GM13977 (cell line): Measurements from ENCODE around the gene BORCS6.

Experiments
- DNase-seq: peaks from one replicate; pipeline ENCODE4 v3.0.0; 2012; ENCODE audit warnings: low spot score
- in situ Hi-C: fragments of 300-500 bp; cut with MboI; formaldehyde crosslinking; loops from one replicate; pipeline ENCODE4 v1.12.0; 2022; ENCODE audit warnings: low sequenced_read_pairs, low pct_unique_long_range_greater_than_20kb, mixed read lengths, inconsistent platforms; ENCODE audit not compliant: unreplicated experiment
- TF ChIP-seq, protein P1 (sequence below): IDR thresholded peaks from 2 replicates; pipeline ENCODE4 v1.5.1; 2012; ENCODE audit warnings: mild to moderate bottlenecking, control low read depth; ENCODE audit not compliant: insufficient read depth; ENCODE audit errors: extremely low read depth, missing control alignments

The BORCS6 gene

DNA sequence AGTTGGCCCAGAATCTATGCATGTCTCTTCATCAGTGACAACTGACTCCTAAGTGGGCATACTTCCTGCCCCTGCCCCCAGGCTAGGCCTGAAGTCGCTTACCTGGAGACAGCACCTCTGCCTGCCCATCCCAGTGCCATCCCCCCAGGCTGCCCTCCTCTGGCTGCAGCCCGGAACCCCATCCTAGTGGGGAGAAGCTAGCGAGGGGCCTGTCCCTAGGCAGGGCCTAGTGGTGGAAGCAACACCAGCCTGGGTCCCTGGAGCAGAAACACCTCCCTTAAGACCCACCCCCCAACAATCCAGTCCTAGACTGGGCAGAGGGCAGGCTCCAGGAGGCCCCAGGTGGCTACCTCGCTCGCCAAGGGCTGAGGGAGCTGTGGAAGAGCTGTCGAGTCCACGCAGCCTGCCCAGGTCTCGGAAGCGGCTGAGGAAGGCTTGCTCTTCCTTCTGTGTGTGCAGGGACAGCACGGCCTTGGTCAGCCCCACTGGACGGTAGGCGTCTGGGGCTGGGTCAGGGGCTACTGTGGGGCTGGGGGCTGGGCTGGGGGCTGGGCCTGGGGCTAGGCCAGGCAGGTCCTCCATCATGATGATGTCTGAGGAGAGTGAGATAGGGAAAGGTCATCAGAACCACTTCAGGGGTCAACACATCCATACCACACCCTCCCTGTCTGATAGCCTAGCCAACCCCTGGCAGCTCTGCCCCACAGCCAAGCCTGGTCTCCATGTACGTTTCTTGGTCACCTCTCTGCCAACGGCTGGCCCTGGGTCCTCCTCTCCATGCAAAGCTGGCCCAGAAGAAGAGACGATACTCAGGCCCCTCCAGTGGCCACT, 45.4 kb downstream of the BORCS6 start:
- in situ Hi-C loops, result no loop called here
- DNase-seq, result no peak
- TF ChIP-seq, protein P1, sequence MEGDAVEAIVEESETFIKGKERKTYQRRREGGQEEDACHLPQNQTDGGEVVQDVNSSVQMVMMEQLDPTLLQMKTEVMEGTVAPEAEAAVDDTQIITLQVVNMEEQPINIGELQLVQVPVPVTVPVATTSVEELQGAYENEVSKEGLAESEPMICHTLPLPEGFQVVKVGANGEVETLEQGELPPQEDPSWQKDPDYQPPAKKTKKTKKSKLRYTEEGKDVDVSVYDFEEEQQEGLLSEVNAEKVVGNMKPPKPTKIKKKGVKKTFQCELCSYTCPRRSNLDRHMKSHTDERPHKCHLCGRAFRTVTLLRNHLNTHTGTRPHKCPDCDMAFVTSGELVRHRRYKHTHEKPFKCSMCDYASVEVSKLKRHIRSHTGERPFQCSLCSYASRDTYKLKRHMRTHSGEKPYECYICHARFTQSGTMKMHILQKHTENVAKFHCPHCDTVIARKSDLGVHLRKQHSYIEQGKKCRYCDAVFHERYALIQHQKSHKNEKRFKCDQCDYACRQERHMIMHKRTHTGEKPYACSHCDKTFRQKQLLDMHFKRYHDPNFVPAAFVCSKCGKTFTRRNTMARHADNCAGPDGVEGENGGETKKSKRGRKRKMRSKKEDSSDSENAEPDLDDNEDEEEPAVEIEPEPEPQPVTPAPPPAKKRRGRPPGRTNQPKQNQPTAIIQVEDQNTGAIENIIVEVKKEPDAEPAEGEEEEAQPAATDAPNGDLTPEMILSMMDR, result no peak

DNA sequence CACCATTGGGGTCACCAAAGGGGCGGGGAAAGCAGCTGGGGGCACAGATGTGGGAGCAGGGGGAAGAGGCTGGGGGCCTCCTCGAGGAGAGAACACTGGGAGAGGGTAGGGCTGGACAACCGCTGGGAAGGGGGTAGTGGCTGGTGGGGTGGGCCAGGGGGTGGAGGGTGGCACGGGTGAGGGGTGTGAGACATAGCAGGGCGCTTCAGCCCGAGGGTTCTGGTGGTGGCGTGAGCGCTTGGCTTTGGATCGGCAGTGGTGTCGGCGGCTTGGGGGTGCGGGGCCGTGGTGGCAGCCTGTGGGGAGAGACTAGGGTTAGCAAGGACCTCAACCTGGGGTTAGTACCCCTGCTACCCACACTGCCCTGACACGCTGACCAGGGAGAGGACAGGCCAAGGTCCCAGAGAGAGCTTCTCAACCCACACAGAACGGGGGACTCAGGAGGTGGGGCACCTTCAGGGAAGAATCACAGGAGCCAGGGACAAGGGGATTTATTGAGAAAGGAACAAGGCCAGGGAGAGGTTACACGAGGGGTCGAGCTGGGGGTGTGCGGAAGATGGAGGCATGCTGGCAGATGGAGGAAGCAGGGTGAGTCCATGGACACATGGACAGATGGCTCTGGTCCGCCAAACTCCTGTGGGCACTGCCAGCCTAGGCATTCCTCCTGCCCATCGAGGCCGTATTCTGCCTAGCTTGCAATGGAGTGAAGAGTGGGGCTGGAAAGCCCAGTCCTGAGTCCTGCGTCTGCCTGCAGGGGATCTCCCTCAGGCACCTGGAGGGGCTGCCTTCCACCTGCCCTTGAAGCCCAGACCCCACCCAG, 46.2 kb downstream of the BORCS6 start:
- no peak for DNase-seq
- in situ Hi-C loops, result no loop called here
- TF ChIP-seq, protein P1, result no peak

DNA sequence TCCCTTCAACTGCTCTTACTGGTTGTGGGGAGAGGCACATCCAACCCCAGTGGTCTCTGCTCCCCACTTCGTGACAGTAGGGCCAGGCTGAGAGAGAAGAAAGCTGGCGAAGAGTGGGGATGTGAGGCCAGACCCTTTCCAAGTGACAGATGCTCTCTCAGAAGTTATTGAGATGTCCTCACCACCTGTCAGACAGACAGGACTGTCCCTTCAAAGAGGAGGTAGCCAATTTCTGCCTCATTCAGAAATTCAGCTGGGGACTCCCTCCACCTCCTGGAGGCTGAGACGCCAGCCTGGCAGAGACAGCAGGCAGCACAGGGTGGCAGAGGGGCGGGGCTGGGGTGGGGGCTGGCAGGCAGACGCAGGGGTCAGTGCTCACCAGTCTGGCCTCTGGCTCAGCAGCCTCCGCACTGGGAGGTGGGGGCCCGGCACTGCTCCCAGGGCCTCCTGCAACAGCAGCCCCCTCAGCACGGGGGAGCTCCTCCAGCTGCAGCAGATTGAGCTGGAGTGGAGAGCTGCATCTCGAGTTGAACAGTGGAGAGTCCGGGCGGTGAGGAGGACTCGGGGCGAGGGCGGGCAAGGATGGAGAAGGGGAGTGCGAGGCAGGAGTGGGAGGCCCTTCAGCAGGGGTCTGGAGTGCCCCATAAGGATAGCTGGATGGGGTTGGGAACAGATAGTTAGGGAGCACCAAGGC, 46.9 kb downstream of the BORCS6 start:
- no peak for DNase-seq
- in situ Hi-C loops, result no loop called here
- TF ChIP-seq, protein P1, result no peak

DNA sequence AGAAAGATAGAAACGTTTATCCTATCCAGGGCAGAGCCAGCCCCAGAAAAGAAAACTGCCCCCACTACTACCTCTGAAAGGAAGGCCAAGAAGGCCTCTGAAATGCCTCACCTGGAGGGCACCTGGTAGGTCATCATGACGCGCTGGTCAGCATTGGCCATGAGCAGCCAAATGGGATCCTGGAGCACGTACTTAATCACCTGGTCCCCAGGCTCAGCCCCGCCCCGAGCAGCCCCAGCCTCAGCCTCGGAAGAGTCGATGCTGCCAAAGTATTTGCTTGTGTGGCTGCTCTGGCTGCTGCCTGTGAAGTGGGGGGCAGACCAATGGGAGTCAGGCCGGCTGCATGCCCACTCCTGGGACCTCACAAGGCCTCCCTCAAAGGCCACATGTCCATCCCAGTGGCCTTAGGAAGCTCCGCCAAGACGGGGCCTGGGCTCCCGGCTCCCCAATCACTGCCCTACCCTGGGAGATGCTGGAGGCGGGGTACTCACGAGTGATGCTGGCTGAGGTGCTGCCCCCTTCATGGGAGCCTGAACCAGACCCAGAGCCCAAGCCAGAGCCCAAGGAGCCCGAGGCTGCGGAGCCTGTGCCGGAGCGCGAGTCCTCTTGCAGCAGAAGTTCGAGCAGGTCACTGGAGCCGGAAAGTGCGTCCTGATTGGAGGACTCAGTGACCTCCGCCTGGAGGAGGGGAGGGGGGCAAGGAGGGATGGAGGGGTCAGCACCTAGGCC, 47.7 kb downstream of the BORCS6 start:
- TF ChIP-seq, protein P1, result no peak
- in situ Hi-C loops, result no loop called here
- no peak for DNase-seq

DNA sequence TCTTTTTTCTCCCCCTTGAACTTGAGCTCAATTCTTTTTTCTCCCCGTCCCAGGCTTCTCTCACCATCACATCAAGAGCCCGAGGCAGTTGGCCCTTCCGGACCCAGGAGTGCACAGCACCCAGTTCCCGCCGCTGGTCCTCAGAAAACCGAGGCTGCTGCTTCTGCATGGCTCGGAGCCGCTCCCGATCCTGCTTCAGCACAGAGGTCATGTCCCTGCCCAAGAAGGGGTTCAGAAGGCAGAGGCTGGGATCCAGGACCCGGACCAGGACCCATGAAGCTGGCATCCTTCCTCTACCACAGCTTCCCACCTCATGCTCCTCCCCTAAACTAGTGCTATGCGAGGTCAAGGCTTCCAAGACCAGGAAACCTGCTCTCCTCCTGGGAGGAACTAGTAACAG, 48.2 kb downstream of the BORCS6 start:
- in situ Hi-C loops, result no loop called here
- no peak for DNase-seq
- TF ChIP-seq, protein P1, result no peak

DNA sequence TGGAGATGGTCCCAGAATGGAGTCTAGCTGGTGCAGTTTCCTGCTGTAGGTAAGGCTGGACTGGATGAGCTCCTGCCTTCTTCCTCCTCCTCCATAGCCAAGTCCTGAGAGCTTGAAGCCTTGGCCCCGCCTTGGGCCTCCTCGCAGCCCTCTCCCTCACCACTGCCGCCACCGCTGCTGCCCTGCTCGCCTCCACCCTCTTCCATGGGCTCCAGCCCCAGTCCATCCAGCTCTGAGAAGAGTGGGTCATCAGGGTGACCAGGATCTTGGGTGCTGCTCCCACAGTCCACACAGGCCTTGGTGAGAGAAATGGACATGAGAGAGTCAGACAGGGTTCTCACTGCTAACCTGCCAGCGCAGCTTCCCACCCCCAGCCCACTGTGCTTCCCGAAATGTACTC, 48.9 kb downstream of the BORCS6 start:
- TF ChIP-seq, protein P1, result no peak

More for the DNA sequence above, 48.9 kb downstream of the BORCS6 start:
- DNase-seq, result no peak
- in situ Hi-C loops, result no loop called here
